Hepatocyte (in vitro differentiated cells): ENCODE results near the gene SALL4.

Experiments used
- EZH2phosphoT487 ChIP-seq: fragments of 200-600 bp; sonication (generic); IDR thresholded peaks from one replicate; pipeline ENCODE4 v1.6.1; 2018; ENCODE audit warnings: antibody characterized with exemption, mild to moderate bottlenecking, low read depth, moderate library complexity; ENCODE audit not compliant: unreplicated experiment, severe bottlenecking
- TF ChIP-seq, protein P1 (sequence below): fragments of 200-600 bp; sonication (generic); IDR thresholded peaks from 2 replicates; pipeline ENCODE4 v1.5.1; 2016; ENCODE audit warnings: antibody characterized with exemption, mild to moderate bottlenecking; ENCODE audit not compliant: poor library complexity

DNA sequence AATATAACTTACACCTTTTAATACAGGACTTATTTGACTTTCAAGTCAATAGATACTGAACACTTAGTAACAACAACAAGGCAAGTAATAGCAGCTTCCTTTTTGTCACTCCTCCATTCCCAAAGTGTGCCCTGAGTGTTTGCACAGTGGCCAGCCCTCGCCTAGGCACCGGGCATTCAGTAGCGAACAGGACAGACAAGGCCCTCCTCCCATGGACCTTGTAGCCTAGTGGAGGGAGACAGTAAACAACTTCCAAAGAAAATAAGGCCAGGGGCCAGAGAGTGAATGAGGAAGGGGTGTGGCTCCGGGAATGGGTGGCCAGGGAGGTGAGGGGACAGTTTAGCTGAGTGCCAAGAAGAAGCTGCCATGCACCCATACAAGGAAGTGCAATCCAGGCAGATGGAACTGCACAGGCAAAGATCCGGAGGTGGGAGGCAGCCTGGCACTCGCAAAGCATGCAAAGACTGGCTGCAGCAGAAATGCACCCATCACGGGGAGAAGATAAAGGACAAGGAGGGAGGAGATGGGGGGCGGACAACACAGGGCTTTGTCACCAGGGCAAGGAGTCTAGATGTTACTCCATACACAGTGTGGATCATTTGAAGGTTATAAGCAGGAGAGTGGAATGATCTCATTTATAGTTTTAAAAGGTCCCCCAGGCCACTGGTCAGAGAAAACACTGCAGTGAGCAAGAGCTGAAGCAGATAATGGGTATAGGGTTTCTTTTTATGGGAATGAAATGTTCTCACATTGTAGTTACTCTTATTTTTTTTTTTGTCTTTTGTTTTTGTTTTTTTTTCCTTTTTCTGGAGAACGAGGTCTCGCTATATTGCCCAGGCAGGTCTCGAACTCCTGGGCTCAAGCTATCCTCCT, 66.4 kb downstream of the SALL4 start:
- no peak for TF ChIP-seq EZH2phosphoT487
- TF ChIP-seq, protein P1, sequence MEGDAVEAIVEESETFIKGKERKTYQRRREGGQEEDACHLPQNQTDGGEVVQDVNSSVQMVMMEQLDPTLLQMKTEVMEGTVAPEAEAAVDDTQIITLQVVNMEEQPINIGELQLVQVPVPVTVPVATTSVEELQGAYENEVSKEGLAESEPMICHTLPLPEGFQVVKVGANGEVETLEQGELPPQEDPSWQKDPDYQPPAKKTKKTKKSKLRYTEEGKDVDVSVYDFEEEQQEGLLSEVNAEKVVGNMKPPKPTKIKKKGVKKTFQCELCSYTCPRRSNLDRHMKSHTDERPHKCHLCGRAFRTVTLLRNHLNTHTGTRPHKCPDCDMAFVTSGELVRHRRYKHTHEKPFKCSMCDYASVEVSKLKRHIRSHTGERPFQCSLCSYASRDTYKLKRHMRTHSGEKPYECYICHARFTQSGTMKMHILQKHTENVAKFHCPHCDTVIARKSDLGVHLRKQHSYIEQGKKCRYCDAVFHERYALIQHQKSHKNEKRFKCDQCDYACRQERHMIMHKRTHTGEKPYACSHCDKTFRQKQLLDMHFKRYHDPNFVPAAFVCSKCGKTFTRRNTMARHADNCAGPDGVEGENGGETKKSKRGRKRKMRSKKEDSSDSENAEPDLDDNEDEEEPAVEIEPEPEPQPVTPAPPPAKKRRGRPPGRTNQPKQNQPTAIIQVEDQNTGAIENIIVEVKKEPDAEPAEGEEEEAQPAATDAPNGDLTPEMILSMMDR, result no peak
